Stimulated activated CD4-positive, alpha-beta T cell treated with anti-CD3 and anti-CD28 coated beads, Interleukin-4, amount 100 ng/mL, for 48 hours (primary cell): Measurements from ENCODE around the gene DRAP1.
A peak's percentile ranks its signal among the peaks of the same experiment; 100 is the strongest.
"Not testable (repeated sequence)": the region's sequence is repeated elsewhere in the genome, so short reads cannot be mapped to it uniquely, and the experiment has no call there.

Experiments used
- DNase-seq, 2 donors: peaks; one replicate each; pipeline ENCODE4 v3.0.0-alpha.2; 2020; ENCODE audit warnings: low read depth in 2 of 2

Gene DRAP1

DNA sequence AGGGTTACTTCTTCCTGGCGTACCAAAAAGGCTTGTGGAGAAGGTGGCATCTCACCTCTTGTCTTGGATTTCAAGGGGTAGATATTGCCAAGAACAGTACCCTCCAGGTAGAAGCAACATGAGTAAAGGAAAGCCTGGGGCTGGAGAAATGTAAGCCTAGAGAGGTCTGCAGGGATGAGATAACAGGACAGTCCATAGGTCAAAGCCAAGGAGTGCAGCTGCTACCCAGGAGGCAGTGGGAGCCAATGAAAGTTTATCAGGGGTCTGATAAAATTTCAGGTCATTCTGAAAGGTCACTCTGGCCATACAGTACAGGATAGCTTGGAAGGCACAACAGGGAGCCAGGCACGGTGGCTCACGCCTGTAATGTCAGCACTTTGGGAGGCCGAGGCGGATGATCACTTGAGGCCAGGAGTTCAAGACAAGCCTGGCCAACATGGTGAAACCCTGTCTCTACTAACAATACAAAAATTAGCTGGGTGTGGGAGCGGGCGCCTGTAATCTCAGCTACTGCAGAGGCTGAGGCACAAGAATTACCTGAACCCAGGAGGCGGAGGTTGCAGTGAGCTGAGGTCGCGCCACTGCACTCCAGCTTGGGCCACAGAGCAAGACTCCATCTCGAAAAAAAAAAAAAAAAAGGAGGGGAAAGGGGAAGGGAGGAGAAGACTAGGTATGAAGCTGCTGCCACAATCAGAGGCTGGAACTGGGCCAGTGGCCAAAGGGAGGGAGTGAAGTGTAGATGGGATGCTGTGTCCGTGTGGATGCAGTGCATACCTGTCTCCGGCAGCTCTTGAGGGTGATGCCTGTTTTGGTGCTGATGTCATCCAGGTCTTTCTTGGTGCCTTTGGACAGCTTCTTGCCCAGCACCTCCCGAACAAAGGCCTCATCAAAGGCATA lies 32.2 kb upstream of the DRAP1 start:
- DNase-seq, result no peak

GRCh38 chr11:65887723-65888162 lies 31.5 kb upstream of the DRAP1 start:
- DNase-seq, result no peak

DNA sequence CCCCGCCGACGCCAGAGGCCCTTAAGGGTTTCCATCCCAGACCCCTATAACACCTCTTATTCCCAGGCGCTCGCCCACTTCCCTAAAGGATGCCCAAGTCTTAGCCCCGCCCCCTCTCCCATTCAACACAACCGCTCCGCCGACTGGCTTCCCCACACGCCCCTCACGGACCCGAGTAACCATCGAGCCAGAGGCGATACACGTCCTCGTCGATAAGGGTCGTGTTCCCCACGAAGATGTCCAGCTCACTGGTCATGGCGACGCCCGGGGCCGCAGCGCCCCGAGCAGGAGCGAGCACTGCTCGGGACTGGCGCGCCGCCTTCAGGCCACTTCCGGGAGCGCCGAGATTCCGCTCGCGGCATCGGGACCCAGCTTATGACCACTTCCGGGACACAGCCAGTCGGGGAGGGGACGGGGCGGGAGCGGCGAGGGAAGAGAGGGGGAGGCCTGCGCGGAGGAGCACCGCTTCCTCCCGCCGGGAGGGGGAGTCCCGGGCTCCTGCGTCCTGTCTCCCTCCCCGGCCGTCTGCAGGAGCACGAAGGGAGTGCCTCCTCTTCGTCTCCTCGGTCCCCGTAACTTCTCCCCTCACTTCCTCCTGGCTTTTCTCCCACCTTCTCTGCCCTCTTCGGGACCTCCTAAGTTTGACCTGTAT lies 30.9 kb upstream of the DRAP1 start, which contains the start of gene FIBP:
FIBP (minus strand) TSS at position 309 of the 652 bp plus-strand sequence; CDS start at position 256, 53 bp downstream.
- DNase-seq, result peak; percentile 96 to 98

- DNase-seq, result peak; percentile 97
Measured at GRCh38 chr11:65890324-65891218, 28.7 kb upstream of the DRAP1 start, which contains the start of gene CCDC85B. Gene CCDC85B (plus strand): TSS chr11:65890673. CDS start chr11:65890784, 111 bp downstream.

- no peak for DNase-seq
Measured at GRCh38 chr11:65891219-65892136, 27.7 kb upstream of the DRAP1 start.

DNA sequence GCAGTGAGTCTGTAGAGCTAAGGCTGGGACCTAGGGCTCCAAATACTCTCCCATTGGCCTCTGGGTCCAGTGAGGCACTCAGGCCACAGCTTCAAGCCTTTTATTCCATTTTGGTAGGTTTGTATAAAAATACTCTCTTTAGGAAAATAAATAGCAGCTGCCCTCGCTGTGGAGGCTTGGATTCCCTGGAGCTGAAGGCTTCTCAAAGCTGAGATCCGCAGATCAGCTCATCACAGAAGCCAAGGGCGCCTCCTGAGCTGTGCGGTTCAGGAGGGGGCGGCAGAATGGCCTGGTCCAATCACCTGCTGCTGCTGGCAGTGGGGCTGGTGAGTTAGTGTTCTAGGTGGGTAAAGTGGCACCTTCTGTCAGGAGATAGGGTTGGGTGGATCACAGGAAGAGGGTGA lies 27.1 kb upstream of the DRAP1 start:
- DNase-seq, result not testable (repeated sequence)

- DNase-seq, result no peak
Measured at GRCh38 chr11:65892661-65893317, 26.4 kb upstream of the DRAP1 start.

- no peak for DNase-seq
Measured at GRCh38 chr11:65894034-65894591, 25.1 kb upstream of the DRAP1 start.

GRCh38 chr11:65895482-65895981 lies 23.7 kb upstream of the DRAP1 start:
- DNase-seq, result no peak

GRCh38 chr11:65896034-65896999 lies 22.9 kb upstream of the DRAP1 start:
- DNase-seq, result no peak

DNA sequence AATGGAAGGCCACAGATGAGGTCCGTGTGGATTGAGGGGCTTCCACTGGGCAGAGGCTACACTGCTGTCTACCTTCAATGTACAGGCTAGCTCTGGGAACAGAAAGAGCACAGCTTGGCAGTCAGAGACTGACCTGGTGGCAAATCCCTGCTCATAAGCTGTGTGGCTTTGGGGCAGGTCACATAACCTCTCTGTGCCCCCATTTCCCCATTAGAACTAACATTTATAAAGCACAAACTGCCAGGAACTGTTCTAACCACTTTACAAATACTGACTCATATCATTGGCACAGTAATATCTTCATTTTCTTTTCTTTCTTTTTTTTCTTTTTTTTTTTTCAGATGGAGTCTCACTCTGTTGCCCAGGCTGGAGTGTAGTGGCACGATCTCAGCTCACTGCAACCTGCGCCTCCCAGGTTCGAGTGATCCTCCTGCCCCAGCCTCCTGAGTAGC lies 22.2 kb upstream of the DRAP1 start:
- no peak for DNase-seq

GRCh38 chr11:65898656-65899355 lies 20.4 kb upstream of the DRAP1 start:
- no peak for DNase-seq

DNA sequence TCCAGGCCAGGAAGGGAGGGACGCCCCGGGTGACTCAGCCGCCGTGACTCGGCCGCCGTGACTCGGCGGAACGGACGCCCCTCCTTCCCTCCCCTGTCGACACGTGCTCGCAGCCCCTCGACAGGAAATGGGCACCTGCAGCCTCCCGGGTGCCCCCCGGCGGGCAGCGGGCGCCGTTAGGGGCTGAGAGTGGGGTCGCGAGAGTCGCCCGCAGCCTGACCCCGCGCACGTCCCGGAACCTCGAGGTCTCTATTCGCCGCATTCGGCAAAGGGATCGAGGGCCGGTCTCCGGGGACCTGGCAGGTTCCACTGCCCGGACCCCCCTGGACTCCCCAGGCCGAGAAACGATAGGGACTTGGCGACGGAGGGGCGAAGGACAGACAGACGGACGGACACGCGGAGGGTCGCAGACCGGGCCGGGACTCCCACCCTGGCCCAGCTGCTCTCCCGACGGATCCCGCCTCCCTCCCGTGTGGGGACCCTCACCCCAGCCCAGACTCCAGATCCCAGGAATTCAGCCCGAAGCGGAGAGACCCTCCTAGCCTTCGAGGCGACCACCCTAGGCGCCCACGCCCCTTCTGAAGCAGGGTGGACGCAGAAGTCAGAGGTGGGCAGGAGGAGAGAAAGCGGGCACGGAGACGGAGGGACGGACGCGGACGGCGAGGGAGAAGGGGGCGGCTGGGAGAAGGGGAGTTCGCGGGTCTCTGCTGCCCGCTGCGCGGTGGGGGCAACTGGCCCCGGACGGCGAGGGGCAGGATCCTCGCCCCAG lies 19.7 kb upstream of the DRAP1 start:
- peak; percentile 65 to 73 for DNase-seq

- peak; percentile 94 for DNase-seq
Measured at GRCh38 chr11:65900125-65900898, 18.9 kb upstream of the DRAP1 start, which contains the start of gene FOSL1. Gene FOSL1 (minus strand): TSS chr11:65900388. CDS start chr11:65900339, 49 bp downstream.

DNA sequence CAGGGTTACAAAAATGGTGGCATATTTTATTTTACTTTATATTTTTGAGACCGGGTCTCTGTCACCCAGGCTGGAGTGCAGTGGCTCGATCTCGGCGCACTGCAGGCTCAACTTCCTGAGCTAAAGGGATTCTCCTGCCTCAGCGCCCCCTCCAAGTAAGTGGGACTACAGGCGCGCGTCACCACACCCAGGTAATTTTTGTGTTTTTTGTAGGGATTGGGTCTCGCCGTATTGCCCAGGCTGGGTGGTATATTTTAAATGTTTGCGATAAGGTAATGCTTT lies 18.4 kb upstream of the DRAP1 start:
- DNase-seq, result no peak

GRCh38 chr11:65903068-65903481 lies 16.2 kb upstream of the DRAP1 start:
- DNase-seq, result no peak
